Common myeloid progenitor, CD34-positive (primary cell): ENCODE data around the gene SHKBP1.

ENCODE experiments used
- CTCF ChIA-PET: fragments of 350-600 bp; sonication (Branson Sonifier 250); formaldehyde crosslinking; loops from one replicate; lab custom pipeline; 2021; ENCODE audit warnings: antibody characterized with exemption; lab: Charles Lee
- POLR2A ChIA-PET: fragments of 350-600 bp; sonication (Branson Sonifier 250); formaldehyde crosslinking; loops from one replicate; lab custom pipeline; 2021; ENCODE audit warnings: antibody characterized with exemption; lab: Charles Lee
- DNase-seq, 3 donors: peaks; one replicate each; pipeline versions ENCODE4 v3.0.0 to v3.0.0-alpha.2; 2013
- H3K27ac ChIP-seq, 2 experiments: 1 replicate in 1 of 2; 2 replicates in 1 of 2; pipeline ENCODE4 v1.7.0; 2013; ENCODE audit warnings: inconsistent platforms in 2 of 2, low read length in 2 of 2, mild to moderate bottlenecking in 2 of 2, low read depth in 1 of 2, moderate library complexity in 1 of 2; ENCODE audit not compliant: severe bottlenecking in 2 of 2, insufficient read depth in 1 of 2, poor library complexity in 1 of 2
- H3K27me3 ChIP-seq, 5 experiments: replicated peaks in 2 of 5; 1 replicate in 3 of 5; 2 replicates in 2 of 5; pipeline versions ENCODE4 v1.6.1 to v1.7.0; 2013; ENCODE audit warnings: low read length in 4 of 5, mild to moderate bottlenecking in 2 of 5, moderate library complexity in 2 of 5, inconsistent platforms in 1 of 5; ENCODE audit not compliant: insufficient read depth in 5 of 5, control insufficient read depth in 4 of 5
- H3K36me3 ChIP-seq, 4 experiments: 1 replicate in 2 of 4; 2 replicates in 2 of 4; pipeline versions ENCODE4 v1.6.1 to v1.7.0; 2013; ENCODE audit warnings: low read length in 3 of 4, control low read depth in 1 of 4, mild to moderate bottlenecking in 1 of 4; ENCODE audit not compliant: control insufficient read depth in 4 of 4, insufficient read depth in 4 of 4
- H3K4me1 ChIP-seq, 4 experiments: 1 replicate in 3 of 4; 2 replicates in 1 of 4; pipeline versions ENCODE4 v1.6.1 to v1.7.1; 2013; ENCODE audit warnings: low read length in 3 of 4, mild to moderate bottlenecking in 3 of 4, control low read depth in 1 of 4, inconsistent platforms in 1 of 4, moderate library complexity in 1 of 4; ENCODE audit not compliant: control insufficient read depth in 4 of 4, insufficient read depth in 4 of 4; ENCODE audit errors: control extremely low read depth in 1 of 4
- H3K4me3 ChIP-seq, 7 experiments: 1 replicate in 4 of 7; 2 replicates in 3 of 7; pipeline versions ENCODE4 v1.5.1 to v1.7.0; 2013; ENCODE audit warnings: mild to moderate bottlenecking in 7 of 7, low read length in 6 of 7, moderate library complexity in 6 of 7, inconsistent platforms in 2 of 7, low read depth in 2 of 7, control low read depth in 1 of 7; ENCODE audit not compliant: insufficient read depth in 4 of 7, control insufficient read depth in 1 of 7; ENCODE audit errors: extremely low read depth in 1 of 7
- H3K9me3 ChIP-seq, 5 experiments: 1 replicate in 4 of 5; 2 replicates in 1 of 5; pipeline versions ENCODE4 v1.6.1 to v1.7.1; 2013; ENCODE audit warnings: low read length in 4 of 5, mild to moderate bottlenecking in 2 of 5, inconsistent platforms in 1 of 5, low read depth in 1 of 5, moderate library complexity in 1 of 5; ENCODE audit not compliant: control insufficient read depth in 4 of 5, insufficient read depth in 2 of 5; ENCODE audit errors: control extremely low read depth in 1 of 5
- WGBS: methylation state at CpG from one replicate; pipeline ENCODE4 v1.1.5; 2013; ENCODE audit not compliant: insufficient coverage; 5-methylcytosine and 5-hydroxymethylcytosine counted together

Gene SHKBP1

GRCh38 chr19:40582467-40582866 is 5.8 kb downstream of the SHKBP1 start:
- WGBS, result 100% methylated on average over 1 of the region's 2 CpGs
- no peaks in the 10 kb centered on the region for H3K27me3 ChIP-seq
- no peak overlapping the region for H3K27ac ChIP-seq
- no peak overlapping the region for H3K4me3 ChIP-seq
- ChIA-PET POLR2A (no interaction called here), CTCF (interaction anchor here (1.0 kb wide), 1 partner anchor 17 kb away, joined by 4 read pairs; no protein-coding TSS in a partner anchor)
- peaks cover 14 to 64% (median 31%) of the 10 kb centered on the region in 4 experiments for H3K36me3 ChIP-seq
- peaks cover 4 to 32% (median 25%) of the 10 kb centered on the region in 4 experiments for H3K4me1 ChIP-seq
- H3K9me3 ChIP-seq, result no peaks in the 10 kb centered on the region
- no peak for DNase-seq

- no peak for DNase-seq
- no peak overlapping the region for H3K4me3 ChIP-seq
- peaks cover 4 to 24% (median 21%) of the 10 kb centered on the region in 4 experiments for H3K4me1 ChIP-seq
- H3K27ac ChIP-seq, result no peak overlapping the region
- ChIA-PET CTCF (interaction anchor here (0.6 kb wide), 1 partner anchor 45 kb away, joined by 4 read pairs; no protein-coding TSS in a partner anchor), POLR2A (no interaction called here)
- H3K27me3 ChIP-seq, result no peaks in the 10 kb centered on the region
- H3K9me3 ChIP-seq, result no peaks in the 10 kb centered on the region
- WGBS, result 96% methylated on average over 9 of the region's 14 CpGs
- peaks cover 14 to 71% (median 37%) of the 10 kb centered on the region in 4 experiments for H3K36me3 ChIP-seq
Measured at GRCh38 chr19:40583283-40583682, 6.6 kb downstream of the SHKBP1 start.

GRCh38 chr19:40584007-40584406 is 7.3 kb downstream of the SHKBP1 start:
- WGBS, result no CpG with 5 or more reads among the region's 5 CpGs
- Histone ChIP-seq H3K9me3 (no peaks in the 10 kb centered on the region), H3K36me3 (peaks cover 14 to 78% (median 41%) of the 10 kb centered on the region in 4 experiments), H3K4me3 (no peak overlapping the region), H3K27me3 (no peaks in the 10 kb centered on the region), H3K27ac (no peak overlapping the region), H3K4me1 (peaks cover 4 to 20% (median 18%) of the 10 kb centered on the region in 4 experiments)
- ChIA-PET POLR2A (no interaction called here), CTCF (interaction anchor here (0.6 kb wide), 1 partner anchor 46 kb away, joined by 4 read pairs; no protein-coding TSS in a partner anchor)
- peak in 1 of 3 donors; percentile 24 for DNase-seq

- H3K36me3 ChIP-seq, result peaks cover 14 to 78% (median 41%) of the 10 kb centered on the region in 4 experiments
- POLR2A ChIA-PET, result no interaction called here
Measured at GRCh38 chr19:40585241-40585981, 8.7 kb downstream of the SHKBP1 start.

GRCh38 chr19:40585982-40586422 is 9.3 kb downstream of the SHKBP1 start:
- no peaks in the 10 kb centered on the region for H3K27me3 ChIP-seq
- H3K9me3 ChIP-seq, result no peaks in the 10 kb centered on the region
- WGBS, result 97% methylated on average over 2 of the region's 2 CpGs
- H3K4me3 ChIP-seq, result no peak overlapping the region
- H3K27ac ChIP-seq, result no peak overlapping the region
- H3K36me3 ChIP-seq, result peaks cover 11 to 75% (median 39%) of the 10 kb centered on the region in 4 experiments
- peaks cover 0 to under 1% (median 0%) of the 10 kb centered on the region in 4 experiments for H3K4me1 ChIP-seq
- ChIA-PET POLR2A (no interaction called here), CTCF (no interaction called here)
- DNase-seq, result no peak

More at GRCh38 chr19:40585241-40585981, 8.7 kb downstream of the SHKBP1 start:
- H3K27ac ChIP-seq, result no peak overlapping the region
- peaks cover 0 to 6% (median 4%) of the 10 kb centered on the region in 4 experiments for H3K4me1 ChIP-seq
- no peak for DNase-seq
- H3K9me3 ChIP-seq, result no peaks in the 10 kb centered on the region
- H3K4me3 ChIP-seq, result no peak overlapping the region
- no peaks in the 10 kb centered on the region for H3K27me3 ChIP-seq
- CTCF ChIA-PET, result no interaction called here
- WGBS, result 99% methylated on average over 7 of the region's 11 CpGs

GRCh38 chr19:40586611-40587010 is 9.9 kb downstream of the SHKBP1 start:
- Histone ChIP-seq H3K4me1 (no peaks in the 10 kb centered on the region), H3K27me3 (no peaks in the 10 kb centered on the region), H3K9me3 (no peaks in the 10 kb centered on the region), H3K27ac (no peak overlapping the region), H3K36me3 (peaks cover 11 to 69% (median 36%) of the 10 kb centered on the region in 4 experiments), H3K4me3 (no peak overlapping the region)
- ChIA-PET CTCF (interaction anchor here (1.0 kb wide), 1 partner anchor 65 kb away, joined by 3 read pairs; no protein-coding TSS in a partner anchor), POLR2A (no interaction called here)
- 99% methylated on average over 10 of the region's 14 CpGs for WGBS
- DNase-seq, result no peak
